ENCODE results near the gene PPP2R3C. TPM values are rescaled to one million over a fixed set of nuclear protein-coding genes. Genes with fewer than 3 reads are reported as not detected.
A peak's percentile ranks its signal among the peaks of the same experiment; 100 is the strongest.

Gene PPP2R3C
- total and polyA plus RNA-seq, 2 of the 13 experiments (the other 11 are each of a cell fraction or from before 2014, with no cell fraction given): 63.4 to 102 TPM

GRCh38 chr14:35046048-35046750, 75.6 kb downstream of the PPP2R3C start, which contains the start of gene FAM177A1 (continued):
- TF ChIP-seq LBX2 (CRISPR knock-in tag; IDR thresholded peaks at IDR 0.05; ENCODE audit: borderline replicate concordance): peak; percentile 94
- no peak for TF ChIP-seq ZNF678 (CRISPR knock-in tag; IDR thresholded peaks at IDR 0.05)
- TF ChIP-seq GATAD1 (CRISPR knock-in tag; IDR thresholded peaks at IDR 0.05): peak; percentile 86
- TF ChIP-seq ZNF382 (CRISPR knock-in tag; IDR thresholded peaks at IDR 0.05; ENCODE audit: borderline replicate concordance): no peak
- peak; percentile 93 to 96 for TF ChIP-seq POLR2A (IDR thresholded peaks at IDR 0.05; ENCODE audit: insufficient read depth in 1 of 2, low read depth in 2 of 2, low read length in 2 of 2)
- TF ChIP-seq HNRNPLL (IDR thresholded peaks at IDR 0.05; ENCODE audit: low read depth, low read length, poor library complexity, severe bottlenecking): peak; percentile 89
- peak; percentile 98 for TF ChIP-seq HOXA5 (CRISPR knock-in tag; IDR thresholded peaks at IDR 0.05)
- TF ChIP-seq ZSCAN12 (CRISPR knock-in tag; IDR thresholded peaks at IDR 0.05): peak; percentile 86
- TF ChIP-seq ZFAT (CRISPR knock-in tag; conservative IDR thresholded peaks at IDR 0.05): peak; percentile 87
- no peak; the same call in 1 of the 2 replicates for TF ChIP-seq CEBPG (CRISPR knock-in tag; IDR thresholded peaks at IDR 0.05)
- peak; percentile 96; the same call in 1 of the 2 replicates for TF ChIP-seq ZSCAN20 (CRISPR knock-in tag; IDR thresholded peaks at IDR 0.05; ENCODE audit: borderline replicate concordance)
- TF ChIP-seq ZNF572 (CRISPR knock-in tag; IDR thresholded peaks at IDR 0.05): no peak; the same call in 1 of the 2 replicates
- TF ChIP-seq TIGD3 (CRISPR knock-in tag; IDR thresholded peaks at IDR 0.05; ENCODE audit: borderline replicate concordance): no peak; the same call in 1 of the 2 replicates
- TF ChIP-seq SPEN (CRISPR knock-in tag; IDR thresholded peaks at IDR 0.05; ENCODE audit: low read depth): peak; percentile 96
- peak; percentile 99 for TF ChIP-seq RBM39 (IDR thresholded peaks at IDR 0.05; ENCODE audit: low read depth, low read length, poor library complexity, severe bottlenecking)
- peak; percentile 98 for TF ChIP-seq ZNF547 (CRISPR knock-in tag; IDR thresholded peaks at IDR 0.05)
- peak; percentile 99 for TF ChIP-seq ZSCAN21 (CRISPR knock-in tag; IDR thresholded peaks at IDR 0.05; ENCODE audit: borderline replicate concordance)
- TF ChIP-seq ZNF414 (CRISPR knock-in tag; IDR thresholded peaks at IDR 0.05): peak; percentile 96
- no peak for TF ChIP-seq MAFF (IDR thresholded peaks at IDR 0.05; ENCODE audit: low read depth, low read length)
- peak; percentile 64 for TF ChIP-seq SRSF4 (IDR thresholded peaks at IDR 0.05; ENCODE audit: low read depth, low read length, poor library complexity, severe bottlenecking)
- TF ChIP-seq ZNF704 (CRISPR knock-in tag; IDR thresholded peaks at IDR 0.05; ENCODE audit: borderline replicate concordance): peak; percentile 91
- TF ChIP-seq NR3C1 (CRISPR knock-in tag; IDR thresholded peaks at IDR 0.05): no peak
- TF ChIP-seq FOXP4 (CRISPR knock-in tag; IDR thresholded peaks at IDR 0.05): peak; percentile 78
- peak; percentile 95 for TF ChIP-seq MYC (CRISPR knock-in tag; IDR thresholded peaks at IDR 0.05; ENCODE audit: borderline replicate concordance)
- no peak for TF ChIP-seq KDM1A (CRISPR knock-in tag; IDR thresholded peaks at IDR 0.05)
- TF ChIP-seq AKAP8 (CRISPR knock-in tag; IDR thresholded peaks at IDR 0.05): peak; percentile 97
